HepG2 (cell line): ENCODE measurements around the gene SRD5A2. TPM values are rescaled to one million over a fixed set of nuclear protein-coding genes. Genes with fewer than 3 reads are reported as not detected.

ENCODE experiments used
- ATAC-seq: fragments of 200-7000 bp; cut with Tn5 transposase; 3 replicates; pipeline ENCODE4 v1.9.1; 2020; ENCODE audit warnings: mild to moderate bottlenecking, moderate library complexity
- BruUV-seq: library from RNA; stranded (reverse); fragments of 400-500 nt; replicated peaks from 2 replicates; lab custom pipeline; 2021; lab: Mats Ljungman, UMichigan
- CTCF ChIA-PET: fragments of 300-600 bp; formaldehyde crosslinking; extraction: SDS; loops from one replicate; lab custom pipeline; 2021; ENCODE audit warnings: low total read pairs, inconsistent platforms, low intra/inter-chr PET ratio; lab: Yijun Ruan, JAX
- POLR2A ChIA-PET: fragments of 350-600 bp; sonication (Branson Sonifier 250); formaldehyde crosslinking; loops from one replicate; lab custom pipeline; 2020; ENCODE audit warnings: antibody characterized with exemption, inconsistent platforms; lab: Yijun Ruan, JAX
- DNase-seq: peaks from one replicate; pipeline ENCODE4 v3.0.0-alpha.2; 2015; ENCODE audit warnings: low spot score
- FAIRE-seq: peaks from 3 replicates; lab custom pipeline; 2011; peaks lifted over from hg19 to GRCh38; lab: Jason Lieb, UNC
- H2AFZ ChIP-seq: one replicate; pipeline ENCODE4 v1.6.1; 2011; ENCODE audit warnings: low read length, inconsistent platforms
- H3K27ac ChIP-seq: fragments of 300-600 bp; 3 replicates; pipeline ENCODE4 v1.8.0; 2011; ENCODE audit warnings: mixed run types, mild to moderate bottlenecking, mixed read lengths, low read length, inconsistent platforms; ENCODE audit not compliant: insufficient read depth; ENCODE audit errors: extremely low read length
- H3K27me3 ChIP-seq, 2 experiments: fragments of 200-600 bp in 1 of 2; 2 replicates in 1 of 2; 3 replicates in 1 of 2; pipeline versions ENCODE4 v1.6.0 to v1.8.0; 2011; ENCODE audit warnings: low read length in 2 of 2, mild to moderate bottlenecking in 2 of 2, moderate library complexity in 2 of 2, inconsistent platforms in 1 of 2; ENCODE audit not compliant: insufficient read depth in 2 of 2, control insufficient read depth in 1 of 2
- H3K36me3 ChIP-seq, 2 experiments: fragments of 200-600 bp in 1 of 2; replicated peaks in 1 of 2; 2 replicates in 1 of 2; 3 replicates in 1 of 2; pipeline versions ENCODE4 v1.5.1 to v1.8.0; 2011; ENCODE audit warnings: low read length in 2 of 2, inconsistent platforms in 1 of 2; ENCODE audit not compliant: insufficient read depth in 2 of 2, control insufficient read depth in 1 of 2
- H3K4me1 ChIP-seq: 2 replicates; pipeline ENCODE4 v1.5.1; 2012; ENCODE audit warnings: low read length, inconsistent platforms; ENCODE audit not compliant: insufficient read depth
- H3K4me2 ChIP-seq: 2 replicates; pipeline ENCODE4 v1.6.0; 2011; ENCODE audit warnings: low read depth, low read length, inconsistent platforms
- H3K4me3 ChIP-seq, 3 experiments: fragments of 200-600 bp in 1 of 3; sonication (generic), shearing (Covaris generic) in 1 of 3; replicated peaks in 1 of 3; 2 replicates each; pipeline ENCODE4 v1.5.1; 2011 to 2016; ENCODE audit warnings: low read length in 3 of 3, inconsistent platforms in 2 of 3, low read depth in 2 of 3, mild to moderate bottlenecking in 2 of 3, control low read depth in 1 of 3, mixed read lengths in 1 of 3; ENCODE audit not compliant: insufficient read depth in 1 of 3
- H3K79me2 ChIP-seq: one replicate; pipeline ENCODE4 v1.6.1; 2011; ENCODE audit warnings: low read length, inconsistent platforms; ENCODE audit not compliant: insufficient read depth
- H3K9ac ChIP-seq: 2 replicates; pipeline ENCODE4 v1.6.0; 2011; ENCODE audit warnings: mild to moderate bottlenecking, low read depth, low read length, inconsistent platforms; ENCODE audit not compliant: insufficient read depth
- H3K9me3 ChIP-seq: 2 replicates; pipeline ENCODE4 v1.5.1; 2012; ENCODE audit warnings: mild to moderate bottlenecking, low read length
- H4K20me1 ChIP-seq: 2 replicates; pipeline ENCODE4 v1.6.0; 2011; ENCODE audit warnings: inconsistent platforms, mild to moderate bottlenecking, low read length, moderate library complexity; ENCODE audit not compliant: insufficient read depth
- GPN1 ChIP-seq: sonication (generic); formaldehyde crosslinking; IDR thresholded peaks from 2 replicates; pipeline ENCODE4 v1.5.1; 2020; ENCODE audit warnings: missing genetic modification reagents, borderline replicate concordance
- HOXA5 ChIP-seq: sonication (generic); formaldehyde crosslinking; IDR thresholded peaks from 2 replicates; pipeline ENCODE4 v1.4.0; 2020; ENCODE audit warnings: missing genetic modification reagents
- KDM6A ChIP-seq: IDR thresholded peaks from 2 replicates; pipeline ENCODE4 v1.6.1; 2016; ENCODE audit warnings: low read depth
- SIN3A ChIP-seq: IDR thresholded peaks from 2 replicates; pipeline ENCODE4 v1.6.1; 2011; ENCODE audit warnings: low read depth, mild to moderate bottlenecking, control low read depth, low read length, borderline replicate concordance
- ZNF543 ChIP-seq: sonication (generic); formaldehyde crosslinking; IDR thresholded peaks from 2 replicates; pipeline ENCODE4 v1.4.0; 2020; ENCODE audit warnings: mild to moderate bottlenecking, missing genetic modification reagents
- WGBS: methylation state at CpG from one replicate; pipeline ENCODE4 v1.1.6; 2017; ENCODE audit warnings: low lambda C conversion rate; 5-methylcytosine and 5-hydroxymethylcytosine counted together
- in situ Hi-C: cut with HindIII; loops from 2 replicates; pipeline ENCODE4 v1.10.0; 2017; ENCODE audit warnings: low pct_unique_long_range_greater_than_20kb; ENCODE audit not compliant: extremely low pct_ligation_motif_present
- intact Hi-C: fragments of 100-400 bp; cut with micrococcal nuclease; formaldehyde crosslinking; loops from one replicate; pipeline ENCODE4 v1.10.0; 2022; ENCODE audit not compliant: unreplicated experiment
- polyA plus RNA-seq, 8 experiments: library from polyadenylated mRNA; depleted of rRNA in 3 of 8; stranded (reverse) in 7 of 8; unstranded in 1 of 8; fragments of >200 nt; fragmentation: Illumina TruSeq in 4 of 8; extraction: Trizol in 4 of 8; gene quantifications; 2 replicates each; pipeline versions ENCODE4 v1.2.1 to v1.2.3, GENCODE V29; 2011 to 2016; ENCODE audit warnings: low read depth in 4 of 8, missing spikeins in 1 of 8, mixed read lengths in 1 of 8; ENCODE audit not compliant: insufficient read depth in 1 of 8
- total RNA-seq, 5 experiments: library from RNA; depleted of rRNA; stranded (reverse); fragments of >200 nt; fragmentation: Illumina TruSeq; extraction: Trizol; gene quantifications; 2 replicates each; pipeline ENCODE4 v1.2.3, GENCODE V29; 2016; ENCODE audit warnings: low read depth in 1 of 5
- TF ChIP-seq, protein P1 (sequence below): sonication (generic); formaldehyde crosslinking; IDR thresholded peaks from 2 replicates; pipeline ENCODE4 v1.5.1; 2020; ENCODE audit warnings: mild to moderate bottlenecking, missing genetic modification reagents, moderate library complexity

The SRD5A2 gene
- total and polyA plus RNA-seq, 2 of the 13 experiments (the other 11 are each of a cell fraction or from before 2014, with no cell fraction given), result 0.01 TPM; not detected in 1

DNA sequence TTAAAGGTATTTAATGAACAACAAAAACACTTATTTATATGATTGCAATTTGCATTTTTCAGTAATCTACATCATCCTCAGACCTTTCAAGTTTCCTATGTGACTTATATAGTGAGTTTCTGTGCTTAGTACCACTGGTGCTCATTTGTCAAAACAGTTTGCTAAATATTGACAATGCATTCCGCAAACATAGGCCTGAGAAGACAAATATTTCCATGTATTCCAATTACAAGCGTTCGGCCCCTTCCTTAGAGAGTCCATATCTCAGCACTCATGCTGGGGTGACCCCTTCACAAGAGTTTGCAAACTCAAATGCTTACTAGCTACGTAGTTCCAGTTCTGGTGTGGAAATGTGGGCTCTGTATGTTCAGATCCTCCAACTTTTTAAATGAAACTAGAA is 56.1 kb downstream of the SRD5A2 start:
- no peak overlapping the region for H3K27ac ChIP-seq
- in situ Hi-C loops, result no loop called here
- DNase-seq (no peak), ATAC-seq (no peak), FAIRE-seq (no peak)
- H2AFZ ChIP-seq, result no peak overlapping the region
- BruUV-seq, result no TSS peak
- peaks cover 0 to 42% of the 10 kb centered on the region in 2 experiments; a peak in 2 of 5 replicates for H3K27me3 ChIP-seq
- H3K9ac ChIP-seq, result no peak overlapping the region
- ChIA-PET POLR2A (no interaction called here), CTCF (interaction anchor here (2.1 kb wide), 1 partner anchor 810 kb away, joined by 9 read pairs; no protein-coding TSS in a partner anchor)
- H3K4me2 ChIP-seq, result no peak overlapping the region
- H3K4me3 ChIP-seq, result no peak overlapping the region
- intact Hi-C loops, result loop anchor here (1.0 to 5.0 kb wide), 2 partner anchors 112 to 810 kb away; partner anchors contain the start of gene XDH
- H3K9me3 ChIP-seq, result no peaks in the 10 kb centered on the region
- no peaks in the 10 kb centered on the region for H3K4me1 ChIP-seq
- TF ChIP-seq ZNF543 (CRISPR knock-in tag), result no peak
- TF ChIP-seq GPN1 (CRISPR knock-in tag), result no peak
- TF ChIP-seq, protein P1, sequence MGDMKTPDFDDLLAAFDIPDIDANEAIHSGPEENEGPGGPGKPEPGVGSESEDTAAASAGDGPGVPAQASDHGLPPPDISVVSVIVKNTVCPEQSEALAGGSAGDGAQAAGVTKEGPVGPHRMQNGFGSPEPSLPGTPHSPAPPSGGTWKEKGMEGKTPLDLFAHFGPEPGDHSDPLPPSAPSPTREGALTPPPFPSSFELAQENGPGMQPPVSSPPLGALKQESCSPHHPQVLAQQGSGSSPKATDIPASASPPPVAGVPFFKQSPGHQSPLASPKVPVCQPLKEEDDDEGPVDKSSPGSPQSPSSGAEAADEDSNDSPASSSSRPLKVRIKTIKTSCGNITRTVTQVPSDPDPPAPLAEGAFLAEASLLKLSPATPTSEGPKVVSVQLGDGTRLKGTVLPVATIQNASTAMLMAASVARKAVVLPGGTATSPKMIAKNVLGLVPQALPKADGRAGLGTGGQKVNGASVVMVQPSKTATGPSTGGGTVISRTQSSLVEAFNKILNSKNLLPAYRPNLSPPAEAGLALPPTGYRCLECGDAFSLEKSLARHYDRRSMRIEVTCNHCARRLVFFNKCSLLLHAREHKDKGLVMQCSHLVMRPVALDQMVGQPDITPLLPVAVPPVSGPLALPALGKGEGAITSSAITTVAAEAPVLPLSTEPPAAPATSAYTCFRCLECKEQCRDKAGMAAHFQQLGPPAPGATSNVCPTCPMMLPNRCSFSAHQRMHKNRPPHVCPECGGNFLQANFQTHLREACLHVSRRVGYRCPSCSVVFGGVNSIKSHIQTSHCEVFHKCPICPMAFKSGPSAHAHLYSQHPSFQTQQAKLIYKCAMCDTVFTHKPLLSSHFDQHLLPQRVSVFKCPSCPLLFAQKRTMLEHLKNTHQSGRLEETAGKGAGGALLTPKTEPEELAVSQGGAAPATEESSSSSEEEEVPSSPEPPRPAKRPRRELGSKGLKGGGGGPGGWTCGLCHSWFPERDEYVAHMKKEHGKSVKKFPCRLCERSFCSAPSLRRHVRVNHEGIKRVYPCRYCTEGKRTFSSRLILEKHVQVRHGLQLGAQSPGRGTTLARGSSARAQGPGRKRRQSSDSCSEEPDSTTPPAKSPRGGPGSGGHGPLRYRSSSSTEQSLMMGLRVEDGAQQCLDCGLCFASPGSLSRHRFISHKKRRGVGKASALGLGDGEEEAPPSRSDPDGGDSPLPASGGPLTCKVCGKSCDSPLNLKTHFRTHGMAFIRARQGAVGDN, result no peak
- no peak for TF ChIP-seq KDM6A (CRISPR knock-in tag)
- TF ChIP-seq HOXA5 (CRISPR knock-in tag), result no peak
- TF ChIP-seq SIN3A, result no peak
- no peaks in the 10 kb centered on the region for H4K20me1 ChIP-seq
- WGBS, result 2% methylated on average over 4 of the region's 4 CpGs
- no peaks in the 10 kb centered on the region for H3K36me3 ChIP-seq
- H3K79me2 ChIP-seq, result no peaks in the 10 kb centered on the region
